PC-9 (cell line): Measurements from ENCODE around the gene AUTS2. TPM values are rescaled to one million over a fixed set of nuclear protein-coding genes. Genes with fewer than 3 reads are reported as not detected.

Source experiments
- BruUV-seq: library from RNA; stranded (reverse); fragments of 400-500 nt; replicated peaks from 2 replicates; lab custom pipeline; 2021; lab: Mats Ljungman, UMichigan
- CTCF ChIA-PET: fragments of 300-600 bp; sonication (Branson Sonifier 250); formaldehyde crosslinking; loops from one replicate; lab custom pipeline; 2022; ENCODE audit warnings: antibody characterized with exemption; lab: Charles Lee
- POLR2A ChIA-PET: fragments of 300-600 bp; sonication (Branson Sonifier 250); formaldehyde crosslinking; loops from one replicate; lab custom pipeline; 2022; ENCODE audit warnings: antibody characterized with exemption; ENCODE audit not compliant: unreplicated experiment; lab: Charles Lee
- DNase-seq, 2 experiments: peaks; one replicate each; pipeline versions ENCODE4 v3.0.0 to v3.0.0-alpha.2; 2015 to 2022; ENCODE audit warnings: mixed read lengths in 1 of 2
- H2AFZ ChIP-seq: fragments of 200-600 bp; sonication (generic); 2 replicates; pipeline ENCODE4 v1.8.1; 2017; ENCODE audit warnings: antibody characterized with exemption
- H3F3A ChIP-seq: fragments of 200-600 bp; sonication (generic); 2 replicates; pipeline ENCODE4 v1.8.1; 2017; ENCODE audit warnings: antibody characterized with exemption, mild to moderate bottlenecking, low read depth; ENCODE audit not compliant: insufficient read depth
- H3K27ac ChIP-seq: fragments of 200-600 bp; sonication (generic); 2 replicates; pipeline ENCODE4 v1.6.1; 2016; ENCODE audit warnings: mixed run types
- H3K27me3 ChIP-seq: fragments of 200-600 bp; sonication (generic); 2 replicates; pipeline ENCODE4 v1.6.1; 2016; ENCODE audit warnings: low read depth, mixed run types; ENCODE audit not compliant: insufficient read depth
- H3K36me3 ChIP-seq: fragments of 200-600 bp; sonication (generic); 2 replicates; pipeline ENCODE4 v1.6.1; 2016; ENCODE audit warnings: low read depth, mixed run types
- H3K4me1 ChIP-seq: fragments of 200-600 bp; sonication (generic); replicated peaks from 2 replicates; pipeline ENCODE4 v1.6.1; 2016; ENCODE audit warnings: mixed run types; ENCODE audit not compliant: insufficient read depth
- H3K4me2 ChIP-seq: fragments of 200-600 bp; sonication (generic); 2 replicates; pipeline ENCODE4 v1.6.1; 2017; ENCODE audit warnings: mixed run types
- H3K4me3 ChIP-seq: fragments of 200-600 bp; sonication (generic); 2 replicates; pipeline ENCODE4 v1.6.1; 2016; ENCODE audit warnings: mixed run types
- H3K79me2 ChIP-seq: fragments of 200-600 bp; sonication (generic); 2 replicates; pipeline ENCODE4 v1.6.1; 2017; ENCODE audit warnings: low read depth, mixed run types
- H3K9me2 ChIP-seq: fragments of 200-600 bp; sonication (generic); 2 replicates; pipeline ENCODE4 v1.8.1; 2017; ENCODE audit warnings: mild to moderate bottlenecking; ENCODE audit not compliant: insufficient read depth
- H3K9me3 ChIP-seq: fragments of 200-600 bp; sonication (generic); 2 replicates; pipeline ENCODE4 v1.8.1; 2016; ENCODE audit warnings: low read depth; ENCODE audit not compliant: insufficient read depth
- H4K20me1 ChIP-seq: fragments of 200-600 bp; sonication (generic); 2 replicates; pipeline ENCODE4 v1.8.1; 2017; ENCODE audit not compliant: insufficient read depth
- CTCF ChIP-seq: fragments of 200-600 bp; sonication (generic); conservative IDR thresholded peaks from 2 replicates; pipeline ENCODE4 v1.6.1; 2017; ENCODE audit warnings: mixed run types, antibody characterized with exemption, mild to moderate bottlenecking, moderate library complexity
- EZH2 ChIP-seq: fragments of 200-600 bp; sonication (generic); IDR thresholded peaks from 2 replicates; pipeline ENCODE4 v1.8.0; 2017; ENCODE audit warnings: antibody characterized with exemption, low read depth
- intact Hi-C: fragments of 100-400 bp; cut with micrococcal nuclease; formaldehyde crosslinking; loops from one replicate; pipeline ENCODE4 v1.10.0; 2022; ENCODE audit not compliant: unreplicated experiment
- total RNA-seq: library from RNA; stranded (reverse); gene quantifications from 2 replicates; pipeline ENCODE4 v1.2.3, GENCODE V29; 2021

The AUTS2 gene
- total RNA-seq, 1 experiment from 2014 or later = not detected

- intact Hi-C loops = no loop called here
- DNase-seq = no peak
- Histone ChIP-seq H3K4me2 (no peak overlapping the region), H3K36me3 (no peaks in the 10 kb centered on the region), H3F3A (no peaks in the 10 kb centered on the region), H3K4me3 (no peak overlapping the region), H4K20me1 (no peaks in the 10 kb centered on the region), H3K9me3 (no peaks in the 10 kb centered on the region), H3K27me3 (peaks cover 62% of the 10 kb centered on the region), H3K4me1 (no peaks in the 10 kb centered on the region), H3K9me2 (no peaks in the 10 kb centered on the region), H3K79me2 (no peaks in the 10 kb centered on the region), H2AFZ (no peak overlapping the region), H3K27ac (no peak overlapping the region)
- BruUV-seq = no TSS peak
- CTCF ChIA-PET = no interaction called here
- TF ChIP-seq EZH2 (no peak), CTCF (no peak)
- POLR2A ChIA-PET = no interaction called here
Measured at GRCh38 chr7:70673778-70674570, 1075.7 kb downstream of the AUTS2 start.

- CTCF ChIA-PET = no interaction called here
Measured at GRCh38 chr7:70674571-70675010, 1076.3 kb downstream of the AUTS2 start.

GRCh38 chr7:70676243-70676642 lies 1078.0 kb downstream of the AUTS2 start:
- Histone ChIP-seq H3K27ac (no peak overlapping the region), H3K9me3 (no peaks in the 10 kb centered on the region), H3K4me2 (no peak overlapping the region), H3K36me3 (no peaks in the 10 kb centered on the region), H3K79me2 (no peaks in the 10 kb centered on the region), H4K20me1 (no peaks in the 10 kb centered on the region), H3K9me2 (no peaks in the 10 kb centered on the region), H3K27me3 (peaks cover 55% of the 10 kb centered on the region), H3K4me3 (no peak overlapping the region), H3F3A (no peaks in the 10 kb centered on the region), H2AFZ (no peak overlapping the region), H3K4me1 (no peaks in the 10 kb centered on the region)
- intact Hi-C loops = no loop called here
- CTCF ChIA-PET = no interaction called here
- BruUV-seq = no TSS peak
- TF ChIP-seq CTCF = no peak
- no peak for TF ChIP-seq EZH2
- POLR2A ChIA-PET = no interaction called here
- DNase-seq = no peak

More at GRCh38 chr7:70674571-70675010, 1076.3 kb downstream of the AUTS2 start:
- H3K4me1 ChIP-seq = no peaks in the 10 kb centered on the region
- peaks cover 60% of the 10 kb centered on the region for H3K27me3 ChIP-seq
- H3K9me3 ChIP-seq = no peaks in the 10 kb centered on the region
- H3K4me2 ChIP-seq = no peak overlapping the region
- POLR2A ChIA-PET = interaction anchor here (0.6 kb wide), 1 partner anchor 1320 kb away, joined by 3 read pairs; no protein-coding TSS in a partner anchor
- DNase-seq = no peak
- H3K9me2 ChIP-seq = no peaks in the 10 kb centered on the region
- H2AFZ ChIP-seq = no peak overlapping the region
- BruUV-seq = no TSS peak
- no peaks in the 10 kb centered on the region for H3K79me2 ChIP-seq
- intact Hi-C loops = no loop called here
- no peak overlapping the region for H3K27ac ChIP-seq
- H4K20me1 ChIP-seq = no peaks in the 10 kb centered on the region
- no peaks in the 10 kb centered on the region for H3F3A ChIP-seq
- no peak for TF ChIP-seq CTCF
- no peak for TF ChIP-seq EZH2
- no peaks in the 10 kb centered on the region for H3K36me3 ChIP-seq
- H3K4me3 ChIP-seq = no peak overlapping the region
